Stimulated activated naive B cell treated with anti-CD40 and anti-IgM and Interleukin-4, amounts not matched to agents 10 μg/mL and 1 μg/mL and 100 μg/mL, for 72 hours (primary cell): ENCODE results near the gene TMOD3.

Source experiments
- ATAC-seq, 2 donors: fragments of 150-1000 bp; cut with Tn5 transposase; replicated peaks; 2 replicates each; pipeline ENCODE4 v1.10.0; 2021; ENCODE audit warnings: moderate library complexity in 1 of 2
- DNase-seq: peaks from one replicate; pipeline ENCODE4 v3.0.0; 2021
- H3K27ac Mint-ChIP-seq: one replicate; pipeline ENCODE4 v1.8.0; 2022; ENCODE audit warnings: mild to moderate bottlenecking, mixed read lengths
- H3K27me3 Mint-ChIP-seq, 2 donors: one replicate each; pipeline ENCODE4 v1.8.0; 2022; ENCODE audit warnings: mixed read lengths in 2 of 2
- H3K36me3 Mint-ChIP-seq, 2 donors: one replicate each; pipeline ENCODE4 v1.8.0; 2022; ENCODE audit warnings: mixed read lengths in 2 of 2, mild to moderate bottlenecking in 1 of 2
- H3K4me1 Mint-ChIP-seq, 2 donors: one replicate each; pipeline ENCODE4 v1.8.0; 2022; ENCODE audit warnings: mixed read lengths in 2 of 2, mild to moderate bottlenecking in 1 of 2
- H3K4me3 Mint-ChIP-seq, 2 donors: one replicate each; pipeline ENCODE4 v1.8.0; 2022; ENCODE audit warnings: mild to moderate bottlenecking in 2 of 2, mixed read lengths in 2 of 2, moderate library complexity in 1 of 2
- H3K9me3 Mint-ChIP-seq, 2 donors: one replicate each; pipeline ENCODE4 v1.8.0; 2022; ENCODE audit warnings: mixed read lengths in 2 of 2, mild to moderate bottlenecking in 1 of 2

The TMOD3 gene

DNA sequence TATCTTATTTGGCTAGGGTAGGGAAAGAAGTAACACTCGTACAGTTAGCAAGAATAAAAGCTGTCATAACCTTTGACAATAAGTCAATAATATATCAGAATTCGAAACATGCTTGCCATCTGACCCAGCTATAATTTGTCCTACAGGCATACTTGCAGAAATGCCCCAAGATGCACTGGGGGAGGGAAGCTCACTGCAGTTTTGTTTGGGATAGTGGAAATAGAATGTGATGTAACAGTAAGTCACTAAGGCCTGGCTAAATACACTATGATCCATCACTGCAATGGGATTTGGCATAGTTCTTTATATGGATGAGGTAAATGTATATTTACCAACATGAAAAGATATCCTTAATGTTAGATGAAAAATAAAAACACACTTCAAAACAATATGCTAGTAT lies 25.5 kb upstream of the TMOD3 start:
- Mint-ChIP-seq H3K4me1 (peaks cover 3 to 7% of the 10 kb centered on the region in 2 donors), H3K4me3 (no peak overlapping the region), H3K27ac (no peak overlapping the region), H3K27me3 (no peaks in the 10 kb centered on the region), H3K36me3 (peaks cover 20 to 24% of the 10 kb centered on the region in 2 donors), H3K9me3 (no peaks in the 10 kb centered on the region)
- ATAC-seq: no peak
- no peak for DNase-seq

DNA sequence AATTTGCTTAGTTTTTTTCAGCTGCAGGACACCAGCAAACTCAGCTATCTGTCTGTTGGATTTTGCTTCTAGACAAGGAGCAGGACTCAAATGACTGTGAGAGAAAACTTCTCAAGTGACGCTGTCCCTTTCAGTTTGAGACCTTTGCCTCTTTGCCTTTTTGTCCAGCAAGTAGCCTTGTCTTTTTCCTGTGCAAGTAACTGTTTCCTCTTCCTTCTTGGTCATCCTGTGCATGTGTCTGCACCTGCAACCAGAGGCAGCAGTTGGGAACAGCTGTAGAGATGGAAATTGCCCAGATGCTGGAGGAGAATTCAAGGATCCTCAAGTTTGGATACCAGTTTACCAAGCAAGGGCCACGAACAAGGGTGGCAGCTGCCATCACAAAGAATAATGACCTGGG lies 23.3 kb upstream of the TMOD3 start:
- H3K4me3 Mint-ChIP-seq: no peak overlapping the region
- H3K4me1 Mint-ChIP-seq: peaks cover 3 to 6% of the 10 kb centered on the region in 2 donors
- no peaks in the 10 kb centered on the region for H3K27me3 Mint-ChIP-seq
- ATAC-seq (no peak), DNase-seq (no peak)
- H3K36me3 Mint-ChIP-seq: peaks cover 16 to 20% of the 10 kb centered on the region in 2 donors
- H3K9me3 Mint-ChIP-seq: no peaks in the 10 kb centered on the region
- H3K27ac Mint-ChIP-seq: no peak overlapping the region

GRCh38 chr15:51809457-51809856 lies 20.0 kb upstream of the TMOD3 start:
- H3K27ac Mint-ChIP-seq: no peak overlapping the region
- ATAC-seq: no peak
- no peaks in the 10 kb centered on the region for H3K4me1 Mint-ChIP-seq
- H3K9me3 Mint-ChIP-seq: no peaks in the 10 kb centered on the region
- no peak overlapping the region for H3K4me3 Mint-ChIP-seq
- no peak for DNase-seq
- H3K27me3 Mint-ChIP-seq: no peaks in the 10 kb centered on the region
- H3K36me3 Mint-ChIP-seq: peaks cover 22 to 25% of the 10 kb centered on the region in 2 donors

DNA sequence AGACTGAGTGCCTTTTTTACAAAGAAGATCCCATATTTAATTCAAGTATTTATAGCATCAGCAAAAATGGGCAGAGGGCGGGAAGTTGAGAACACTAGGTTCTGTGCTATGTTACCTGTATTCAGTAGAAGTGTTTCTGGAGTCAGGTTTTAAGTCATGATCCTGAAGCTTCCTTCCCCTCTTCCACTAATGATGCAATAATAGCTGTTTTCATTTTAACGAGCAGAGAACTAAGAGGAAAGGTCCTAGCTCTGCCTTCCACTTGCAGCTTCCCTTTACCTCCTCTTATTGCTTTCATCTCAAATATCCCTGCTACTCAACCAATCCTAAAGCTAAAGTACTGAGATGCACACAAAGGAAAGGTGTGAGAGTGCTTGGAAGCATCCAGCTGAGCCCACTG lies 16.9 kb upstream of the TMOD3 start:
- H3K9me3 Mint-ChIP-seq: no peaks in the 10 kb centered on the region
- H3K36me3 Mint-ChIP-seq: peaks cover 8 to 12% of the 10 kb centered on the region in 2 donors
- no peak overlapping the region for H3K4me3 Mint-ChIP-seq
- no peak for ATAC-seq
- no peak for DNase-seq
- H3K4me1 Mint-ChIP-seq: no peaks in the 10 kb centered on the region
- no peak overlapping the region for H3K27ac Mint-ChIP-seq
- H3K27me3 Mint-ChIP-seq: no peaks in the 10 kb centered on the region

DNA sequence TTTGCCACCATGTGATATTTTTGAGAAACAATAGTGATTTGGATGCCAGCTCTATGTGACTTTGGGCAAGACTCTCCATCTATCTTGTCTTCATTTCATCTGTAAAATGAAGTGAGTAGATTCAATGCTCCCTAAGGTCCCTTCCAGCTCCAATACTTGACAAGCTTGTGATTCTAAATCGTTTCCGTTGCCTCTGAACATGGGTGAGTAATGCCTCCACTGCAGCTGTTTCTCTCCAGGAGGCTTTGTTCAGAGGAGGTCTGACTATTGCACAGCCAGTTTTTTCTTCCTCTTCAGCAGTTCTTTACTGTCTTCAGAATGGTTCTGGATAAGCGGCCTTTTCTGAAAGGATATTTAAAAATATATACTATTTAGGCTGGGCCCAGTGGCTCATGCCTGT lies 14.8 kb upstream of the TMOD3 start:
- DNase-seq: no peak
- Mint-ChIP-seq H3K4me3 (no peak overlapping the region), H3K36me3 (peaks cover 10 to 17% of the 10 kb centered on the region in 2 donors), H3K27ac (no peak overlapping the region), H3K4me1 (no peaks in the 10 kb centered on the region), H3K9me3 (peaks cover 0 to 2% of the 10 kb centered on the region in 2 donors), H3K27me3 (no peaks in the 10 kb centered on the region)
- no peak for ATAC-seq

DNA sequence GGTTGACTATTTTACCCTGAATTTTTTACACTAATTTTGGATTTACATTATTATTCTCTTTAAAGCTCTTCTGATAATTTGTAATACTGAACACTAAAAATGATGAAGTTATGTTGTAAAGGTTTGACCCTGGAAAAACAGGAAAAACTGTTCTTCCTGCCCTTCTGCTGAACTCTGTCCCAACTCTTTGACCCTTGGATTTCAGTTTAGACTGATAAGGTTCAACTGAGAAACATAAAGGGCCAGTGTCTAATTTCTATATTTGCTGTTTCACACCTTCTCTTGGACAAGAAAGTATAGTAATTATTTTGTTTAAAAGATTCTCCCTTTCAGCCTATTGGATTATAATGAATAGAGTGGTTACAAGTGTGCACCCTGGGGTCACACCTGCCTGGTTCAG lies 12.8 kb upstream of the TMOD3 start:
- Mint-ChIP-seq H3K9me3 (peaks cover 13 to 14% of the 10 kb centered on the region in 2 donors), H3K4me1 (no peaks in the 10 kb centered on the region), H3K4me3 (no peak overlapping the region), H3K36me3 (peaks cover 16 to 28% of the 10 kb centered on the region in 2 donors), H3K27me3 (no peaks in the 10 kb centered on the region), H3K27ac (no peak overlapping the region)
- DNase-seq (no peak), ATAC-seq (no peak)

DNA sequence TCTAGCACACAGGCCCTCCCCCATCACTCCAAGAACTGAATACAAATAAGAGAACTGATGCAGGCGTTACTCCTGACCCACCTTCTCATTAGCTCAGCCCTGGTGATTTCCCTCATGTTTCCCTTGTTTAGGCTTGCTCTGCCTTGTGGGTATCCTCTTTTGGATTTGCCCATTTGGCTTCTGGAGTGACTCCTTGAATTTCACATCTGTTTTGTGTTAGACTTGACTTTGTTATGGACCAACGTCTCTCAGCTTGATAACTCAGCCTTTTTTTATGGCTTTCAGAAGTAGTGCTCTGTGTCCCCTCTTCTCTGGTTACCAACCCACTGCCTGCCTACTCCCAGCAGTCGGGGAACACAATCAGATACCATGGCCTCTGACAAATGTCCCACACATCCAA lies 11.3 kb upstream of the TMOD3 start:
- DNase-seq (no peak), ATAC-seq (no peak)
- no peaks in the 10 kb centered on the region for H3K4me1 Mint-ChIP-seq
- H3K36me3 Mint-ChIP-seq: peaks cover 15 to 26% of the 10 kb centered on the region in 2 donors
- H3K4me3 Mint-ChIP-seq: no peak overlapping the region
- no peak overlapping the region for H3K27ac Mint-ChIP-seq
- no peaks in the 10 kb centered on the region for H3K27me3 Mint-ChIP-seq
- H3K9me3 Mint-ChIP-seq: peaks cover 13 to 14% of the 10 kb centered on the region in 2 donors

DNA sequence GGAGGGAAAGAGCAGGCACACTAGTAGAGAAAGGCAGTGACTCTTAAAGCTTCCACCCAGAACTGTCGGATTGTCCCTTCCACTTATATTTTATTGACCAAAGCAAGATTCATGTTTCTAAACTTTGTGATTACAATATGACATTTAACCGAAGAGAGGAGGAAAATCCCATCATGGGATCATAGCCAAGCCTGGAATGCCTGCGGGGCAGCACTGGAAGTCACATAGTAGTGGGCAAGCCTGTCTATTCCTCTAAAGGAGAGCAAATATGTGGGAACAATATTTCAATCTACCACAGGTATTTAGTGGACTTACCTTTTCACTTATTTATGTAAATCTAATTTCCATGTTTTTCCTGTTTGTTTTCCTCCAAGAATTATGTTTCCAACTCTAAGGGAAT lies 3.8 kb upstream of the TMOD3 start:
- ATAC-seq: no peak
- Mint-ChIP-seq H3K9me3 (peaks cover 6 to 7% of the 10 kb centered on the region in 2 donors), H3K36me3 (peaks cover 6 to 7% of the 10 kb centered on the region in 2 donors), H3K27ac (no peak overlapping the region), H3K4me3 (no peak overlapping the region), H3K27me3 (no peaks in the 10 kb centered on the region), H3K4me1 (peaks cover 0 to 2% of the 10 kb centered on the region in 2 donors)
- DNase-seq: no peak

- H3K4me1 Mint-ChIP-seq: peaks cover 10 to 30% of the 10 kb centered on the region in 2 donors
- H3K36me3 Mint-ChIP-seq: peaks cover 3 to 8% of the 10 kb centered on the region in 2 donors
- H3K4me3 Mint-ChIP-seq: peak overlapping the region in 1 of 2 donors; percentile 95
- H3K27me3 Mint-ChIP-seq: no peaks in the 10 kb centered on the region
- H3K9me3 Mint-ChIP-seq: no peaks in the 10 kb centered on the region
- no peak for ATAC-seq
- H3K27ac Mint-ChIP-seq: no peak overlapping the region
- no peak for DNase-seq
Observed at GRCh38 chr15:51828621-51829375, 655 bp upstream of the TMOD3 start.

DNA sequence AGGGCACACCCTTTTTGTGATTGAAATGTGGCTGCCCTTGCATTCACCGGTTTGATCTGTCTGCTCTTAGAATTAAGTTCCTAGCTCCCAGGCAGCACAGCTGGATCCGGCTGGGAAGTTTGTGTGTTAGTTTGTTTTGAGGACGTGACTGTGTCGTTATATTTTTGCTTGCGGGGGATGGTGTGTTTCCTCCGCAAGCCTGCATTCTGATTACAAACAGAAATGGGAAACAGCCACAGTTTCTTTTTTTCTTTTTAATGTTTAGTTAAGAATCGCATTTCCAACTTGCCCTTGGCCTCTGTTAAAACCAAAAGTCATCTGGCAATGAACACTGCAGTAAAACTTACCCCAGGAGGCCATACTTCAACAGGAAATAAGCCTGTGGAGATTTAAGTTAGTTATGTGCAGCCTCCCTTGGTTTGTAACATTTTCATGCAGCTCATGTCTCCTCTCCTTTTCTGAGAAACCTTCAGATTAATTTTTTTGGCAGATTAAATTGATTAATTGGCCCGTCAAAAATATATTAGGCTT lies 888 bp downstream of the TMOD3 start:
- peak overlapping the region; percentile 70 for H3K27ac Mint-ChIP-seq
- ATAC-seq: no peak
- H3K36me3 Mint-ChIP-seq: peaks cover 3 to 8% of the 10 kb centered on the region in 2 donors
- no peaks in the 10 kb centered on the region for H3K9me3 Mint-ChIP-seq
- H3K4me3 Mint-ChIP-seq: peak overlapping the region; percentile 95 to 97
- no peak for DNase-seq
- H3K4me1 Mint-ChIP-seq: peaks cover 16 to 45% of the 10 kb centered on the region in 2 donors
- no peaks in the 10 kb centered on the region for H3K27me3 Mint-ChIP-seq

DNA sequence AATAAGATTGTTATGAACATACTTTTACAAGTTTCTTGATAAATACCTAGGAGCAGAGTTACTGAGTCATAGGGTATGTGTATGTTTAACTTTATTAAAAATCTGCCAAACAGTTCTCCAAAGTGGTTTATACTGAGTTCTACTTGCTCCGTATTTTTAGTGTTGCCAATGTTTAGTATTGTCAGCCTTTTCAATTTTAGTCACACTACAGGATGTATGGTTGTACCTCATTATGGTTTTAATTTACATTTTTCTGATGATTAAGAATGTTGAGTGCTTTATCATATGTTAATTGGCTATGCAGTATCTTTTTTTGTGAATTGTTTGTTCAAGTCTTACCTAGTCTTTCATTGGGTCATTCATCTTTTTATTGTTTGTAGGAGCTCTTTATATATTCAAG lies 4.3 kb downstream of the TMOD3 start:
- H3K36me3 Mint-ChIP-seq: peaks cover 3 to 8% of the 10 kb centered on the region in 2 donors
- no peaks in the 10 kb centered on the region for H3K9me3 Mint-ChIP-seq
- H3K27me3 Mint-ChIP-seq: no peaks in the 10 kb centered on the region
- H3K27ac Mint-ChIP-seq: no peak overlapping the region
- no peak for ATAC-seq
- H3K4me1 Mint-ChIP-seq: peaks cover 36 to 79% of the 10 kb centered on the region in 2 donors
- H3K4me3 Mint-ChIP-seq: no peak overlapping the region
- DNase-seq: no peak

DNA sequence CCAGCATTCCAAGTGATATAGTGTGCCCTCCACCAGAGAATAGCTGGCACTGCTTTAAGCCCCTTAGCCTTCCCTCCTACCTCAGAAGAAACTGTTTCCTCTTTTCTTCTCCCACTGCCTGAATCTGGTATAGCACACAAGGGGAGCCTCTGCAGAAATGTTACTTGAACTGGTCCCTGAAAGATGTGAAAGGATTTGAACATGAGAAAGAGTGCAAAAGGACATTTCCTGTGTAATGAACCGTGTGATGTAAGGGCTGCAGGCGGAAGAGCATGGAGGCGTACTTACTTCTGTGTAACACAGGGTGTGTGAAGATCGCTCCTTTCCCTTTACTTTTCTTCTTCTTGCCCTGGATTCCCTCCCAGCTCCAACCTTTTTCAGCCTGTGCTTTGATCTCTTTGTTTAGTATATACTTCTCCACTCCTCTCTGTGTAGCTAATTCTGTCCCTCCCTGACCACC lies 8.4 kb downstream of the TMOD3 start:
- peaks cover 45 to 83% of the 10 kb centered on the region in 2 donors for H3K4me1 Mint-ChIP-seq
- no peaks in the 10 kb centered on the region for H3K27me3 Mint-ChIP-seq
- DNase-seq (no peak), ATAC-seq (peak; percentile 85)
- peak overlapping the region; percentile 14 for H3K27ac Mint-ChIP-seq
- peaks cover 0 to 4% of the 10 kb centered on the region in 2 donors for H3K9me3 Mint-ChIP-seq
- H3K4me3 Mint-ChIP-seq: peak overlapping the region; percentile 11 to 63
- peaks cover 5 to 6% of the 10 kb centered on the region in 2 donors for H3K36me3 Mint-ChIP-seq

GRCh38 chr15:51838270-51838669 lies 8.8 kb downstream of the TMOD3 start:
- Mint-ChIP-seq H3K4me1 (peaks cover 49 to 85% of the 10 kb centered on the region in 2 donors), H3K36me3 (peaks cover 8% of the 10 kb centered on the region in 2 donors), H3K9me3 (peaks cover 0 to 6% of the 10 kb centered on the region in 2 donors), H3K4me3 (peak overlapping the region in 1 of 2 donors; percentile 63), H3K27ac (peak overlapping the region; percentile 4), H3K27me3 (no peaks in the 10 kb centered on the region)
- DNase-seq: no peak
- ATAC-seq: peak in 1 of 2 donors; percentile 5

DNA sequence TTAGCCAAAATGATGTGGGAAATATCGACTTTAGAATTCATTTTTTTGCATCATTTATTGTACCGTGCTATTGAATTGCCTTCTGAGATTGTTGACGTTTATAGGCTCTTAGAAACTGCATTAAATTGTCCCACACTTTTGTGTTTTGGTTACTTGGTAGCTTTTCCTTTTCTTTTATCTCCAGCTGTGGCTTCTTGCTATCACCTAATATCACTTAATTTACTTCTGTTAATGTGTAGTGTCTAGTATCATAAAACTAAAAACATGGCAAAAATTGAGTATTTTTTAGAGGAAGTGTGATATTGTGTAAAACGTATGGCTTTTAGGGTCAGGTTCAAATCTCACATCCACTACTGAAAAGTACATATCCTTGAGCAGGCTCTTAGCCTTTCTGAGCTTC lies 11.2 kb downstream of the TMOD3 start:
- DNase-seq (no peak), ATAC-seq (no peak)
- Mint-ChIP-seq H3K27ac (no peak overlapping the region), H3K4me3 (no peak overlapping the region), H3K9me3 (peaks cover 0 to 6% of the 10 kb centered on the region in 2 donors), H3K27me3 (no peaks in the 10 kb centered on the region), H3K36me3 (peaks cover 8 to 10% of the 10 kb centered on the region in 2 donors), H3K4me1 (peaks cover 46 to 75% of the 10 kb centered on the region in 2 donors)
